NT2/D1 (cell line): ENCODE results near the gene ZNF441.

Experiments
- YY1 ChIP-seq: IDR thresholded peaks from 2 replicates; pipeline ENCODE4 v1.6.1; 2011; ENCODE audit not compliant: insufficient read length, insufficient read depth
- ZNF274 ChIP-seq: IDR thresholded peaks from 2 replicates; pipeline ENCODE4 v1.6.1; 2011; ENCODE audit warnings: mild to moderate bottlenecking, low read depth, low read length

GRCh38 chr19:11833541-11833940, 66.7 kb downstream of the ZNF441 start:
- TF ChIP-seq ZNF274 (no peak), YY1 (no peak)
